Trophoblast cell (in vitro differentiated cells and primary cell): ENCODE measurements around the gene ERVV-1.

Source experiments
- DNase-seq, 2 donors: peaks; one replicate each; pipeline ENCODE4 v3.0.0-alpha.2; 2016
- H2AFZ ChIP-seq: 2 replicates; pipeline ENCODE4 v1.6.1; 2013; ENCODE audit warnings: low read length, moderate library complexity, mild to moderate bottlenecking; ENCODE audit not compliant: insufficient read depth, poor library complexity
- H2AK5ac ChIP-seq: 2 replicates; pipeline ENCODE4 v1.6.1; 2013; ENCODE audit warnings: mild to moderate bottlenecking, low read length
- H2BK120ac ChIP-seq: 2 replicates; pipeline ENCODE4 v1.6.1; 2013; ENCODE audit warnings: low read length, mild to moderate bottlenecking, moderate library complexity; ENCODE audit not compliant: insufficient read depth, poor library complexity
- H2BK12ac ChIP-seq: 2 replicates; pipeline ENCODE4 v1.6.1; 2013; ENCODE audit warnings: mild to moderate bottlenecking, low read length, moderate library complexity
- H2BK5ac ChIP-seq: 2 replicates; pipeline ENCODE4 v1.6.1; 2013; ENCODE audit warnings: low read length, low read depth, moderate library complexity, mild to moderate bottlenecking; ENCODE audit not compliant: poor library complexity
- H3K14ac ChIP-seq: 2 replicates; pipeline ENCODE4 v1.6.1; 2013; ENCODE audit warnings: mild to moderate bottlenecking, low read length
- H3K18ac ChIP-seq: 2 replicates; pipeline ENCODE4 v1.6.1; 2013; ENCODE audit warnings: mild to moderate bottlenecking, low read length
- H3K23ac ChIP-seq: 2 replicates; pipeline ENCODE4 v1.6.1; 2013; ENCODE audit warnings: low read length
- H3K27ac ChIP-seq: 2 replicates; pipeline ENCODE4 v1.5.1; 2013; ENCODE audit warnings: low read depth, mild to moderate bottlenecking, inconsistent platforms, low read length, moderate library complexity
- H3K27me3 ChIP-seq: 2 replicates; pipeline ENCODE4 v1.6.1; 2013; ENCODE audit warnings: inconsistent platforms, mild to moderate bottlenecking, low read length, moderate library complexity; ENCODE audit not compliant: insufficient read depth
- H3K36me3 ChIP-seq, 2 experiments: 1 replicate in 1 of 2; 2 replicates in 1 of 2; pipeline ENCODE4 v1.6.1; 2013; ENCODE audit warnings: low read length in 2 of 2, mild to moderate bottlenecking in 2 of 2, moderate library complexity in 1 of 2; ENCODE audit not compliant: insufficient read depth in 2 of 2, control insufficient read depth in 1 of 2
- H3K4ac ChIP-seq: 2 replicates; pipeline ENCODE4 v1.6.1; 2013; ENCODE audit warnings: low read depth, mild to moderate bottlenecking, low read length, moderate library complexity
- H3K4me1 ChIP-seq, 2 experiments: 1 replicate in 1 of 2; 2 replicates in 1 of 2; pipeline ENCODE4 v1.6.1; 2013; ENCODE audit warnings: low read length in 2 of 2, mild to moderate bottlenecking in 2 of 2, moderate library complexity in 1 of 2; ENCODE audit not compliant: insufficient read depth in 2 of 2, control insufficient read depth in 1 of 2
- H3K4me2 ChIP-seq: 2 replicates; pipeline ENCODE4 v1.6.1; 2013; ENCODE audit warnings: inconsistent platforms, mild to moderate bottlenecking, low read length, moderate library complexity
- H3K4me3 ChIP-seq: 2 replicates; pipeline ENCODE4 v1.5.1; 2013; ENCODE audit warnings: mild to moderate bottlenecking, low read depth, low read length, inconsistent platforms
- H3K79me1 ChIP-seq: one replicate; pipeline ENCODE4 v1.6.1; 2013; ENCODE audit warnings: low read length
- H3K79me2 ChIP-seq: 2 replicates; pipeline ENCODE4 v1.6.1; 2013; ENCODE audit warnings: low read length, mild to moderate bottlenecking; ENCODE audit not compliant: control insufficient read depth, insufficient read depth, poor library complexity
- H3K9ac ChIP-seq: 2 replicates; pipeline ENCODE4 v1.6.1; 2013; ENCODE audit warnings: mild to moderate bottlenecking, low read length
- H3K9me3 ChIP-seq: 2 replicates; pipeline ENCODE4 v1.6.1; 2013; ENCODE audit warnings: low read depth, mild to moderate bottlenecking, control low read depth, inconsistent platforms, low read length; ENCODE audit not compliant: insufficient read depth
- H4K12ac ChIP-seq: 2 replicates; pipeline ENCODE4 v1.6.1; 2013; ENCODE audit warnings: low read depth, mild to moderate bottlenecking, low read length, moderate library complexity
- H4K8ac ChIP-seq: 2 replicates; pipeline ENCODE4 v1.6.1; 2013; ENCODE audit warnings: low read depth, mild to moderate bottlenecking, low read length, moderate library complexity
- H4K91ac ChIP-seq: one replicate; pipeline ENCODE4 v1.6.1; 2013; ENCODE audit warnings: low read depth, mild to moderate bottlenecking, low read length, moderate library complexity
- WGBS: extraction: QIAGEN DNeasy Blood & Tissue Kit; methylation state at CpG from one replicate; pipeline ENCODE4 v1.1.7; 2013; ENCODE audit warnings: missing lambda C conversion rate; ENCODE audit not compliant: insufficient read length, insufficient coverage; ENCODE audit errors: extremely low coverage; 5-methylcytosine and 5-hydroxymethylcytosine counted together

Gene ERVV-1

DNA sequence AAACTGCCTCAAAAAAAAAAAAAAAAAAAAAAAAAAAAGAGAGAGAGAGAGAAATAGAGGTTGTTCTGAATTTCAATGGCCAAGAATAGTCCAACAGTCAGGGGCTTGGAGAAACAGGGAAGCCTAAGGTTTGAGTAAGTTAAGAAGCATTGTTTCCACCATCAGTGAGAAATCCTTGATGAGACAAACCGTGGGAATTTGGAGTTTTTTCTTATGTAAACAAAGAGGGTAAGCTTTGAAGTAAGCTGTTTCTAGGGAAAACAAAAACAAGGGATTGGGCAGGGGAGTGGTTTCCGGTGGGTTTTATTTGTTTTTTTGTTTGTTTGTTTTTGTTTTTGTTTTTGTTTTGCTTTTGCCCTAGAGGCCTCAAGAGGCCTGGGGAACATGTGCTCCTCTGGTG is 11.2 kb upstream of the ERVV-1 start:
- H3K79me1 ChIP-seq = peaks cover 20% of the 10 kb centered on the region
- WGBS = no CpG with 5 or more reads among the region's 2 CpGs
- H3K4me3 ChIP-seq = no peak overlapping the region

DNA sequence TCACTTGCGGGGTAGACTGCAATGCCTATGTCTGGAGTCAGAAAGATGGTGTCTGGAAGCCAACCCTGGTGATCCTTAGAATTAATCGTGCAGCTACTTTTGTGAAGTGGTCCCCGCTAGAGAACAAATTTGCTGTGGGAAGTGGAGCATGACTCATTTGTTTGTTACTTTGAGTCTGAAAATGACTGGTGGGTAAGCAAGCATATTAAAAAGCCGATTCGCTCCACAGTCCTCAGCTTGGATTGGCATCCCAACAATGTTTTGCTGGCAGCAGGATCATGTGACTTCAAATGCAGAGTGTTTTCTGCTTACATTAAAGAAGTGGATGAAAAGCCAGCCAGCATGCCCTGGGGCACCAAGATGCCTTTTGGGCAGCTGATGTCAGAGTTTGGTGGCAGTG is 9.5 kb upstream of the ERVV-1 start:
- H4K12ac ChIP-seq = no peak overlapping the region
- peak in 1 of 2 donors; percentile 32 for DNase-seq
- H3K4me1 ChIP-seq = peaks cover 14 to 29% of the 10 kb centered on the region in 2 experiments
- no peak overlapping the region for H2AK5ac ChIP-seq
- WGBS = no CpG with 5 or more reads among the region's 5 CpGs
- no peaks in the 10 kb centered on the region for H3K36me3 ChIP-seq
- no peak overlapping the region for H3K4ac ChIP-seq
- H3K9me3 ChIP-seq = no peaks in the 10 kb centered on the region
- peak overlapping the region; percentile 39 for H3K27ac ChIP-seq
- no peak overlapping the region for H2AFZ ChIP-seq
- H4K8ac ChIP-seq = no peak overlapping the region
- H3K79me1 ChIP-seq = peaks cover 26% of the 10 kb centered on the region
- H3K4me3 ChIP-seq = no peak overlapping the region
- H4K91ac ChIP-seq = no peak overlapping the region
- H2BK120ac ChIP-seq = no peak overlapping the region
- peak overlapping the region; percentile 51 for H2BK5ac ChIP-seq
- H3K27me3 ChIP-seq = no peaks in the 10 kb centered on the region
- no peak overlapping the region for H3K23ac ChIP-seq
- H3K4me2 ChIP-seq = no peak overlapping the region
- H3K9ac ChIP-seq = no peak overlapping the region
- peak overlapping the region; percentile 93 for H2BK12ac ChIP-seq
- H3K18ac ChIP-seq = no peak overlapping the region
- H3K79me2 ChIP-seq = no peaks in the 10 kb centered on the region
- H3K14ac ChIP-seq = no peak overlapping the region

More for the DNA sequence above, 11.2 kb upstream of the ERVV-1 start:
- no peaks in the 10 kb centered on the region for H3K36me3 ChIP-seq
- H3K27ac ChIP-seq = no peak overlapping the region
- no peak overlapping the region for H3K4me2 ChIP-seq
- no peak overlapping the region for H2AFZ ChIP-seq
- no peak overlapping the region for H3K9ac ChIP-seq
- H3K9me3 ChIP-seq = no peaks in the 10 kb centered on the region
- H3K23ac ChIP-seq = no peak overlapping the region
- H2AK5ac ChIP-seq = no peak overlapping the region
- DNase-seq = peak in 1 of 2 donors; percentile 34
- no peaks in the 10 kb centered on the region for H3K79me2 ChIP-seq
- H3K27me3 ChIP-seq = no peaks in the 10 kb centered on the region
- H3K18ac ChIP-seq = no peak overlapping the region
- H4K12ac ChIP-seq = no peak overlapping the region
- peaks cover 9 to 21% of the 10 kb centered on the region in 2 experiments for H3K4me1 ChIP-seq
- no peak overlapping the region for H4K91ac ChIP-seq
- no peak overlapping the region for H2BK5ac ChIP-seq
- no peak overlapping the region for H2BK120ac ChIP-seq
- no peak overlapping the region for H2BK12ac ChIP-seq
- no peak overlapping the region for H3K4ac ChIP-seq
- no peak overlapping the region for H3K14ac ChIP-seq
- H4K8ac ChIP-seq = no peak overlapping the region

DNA sequence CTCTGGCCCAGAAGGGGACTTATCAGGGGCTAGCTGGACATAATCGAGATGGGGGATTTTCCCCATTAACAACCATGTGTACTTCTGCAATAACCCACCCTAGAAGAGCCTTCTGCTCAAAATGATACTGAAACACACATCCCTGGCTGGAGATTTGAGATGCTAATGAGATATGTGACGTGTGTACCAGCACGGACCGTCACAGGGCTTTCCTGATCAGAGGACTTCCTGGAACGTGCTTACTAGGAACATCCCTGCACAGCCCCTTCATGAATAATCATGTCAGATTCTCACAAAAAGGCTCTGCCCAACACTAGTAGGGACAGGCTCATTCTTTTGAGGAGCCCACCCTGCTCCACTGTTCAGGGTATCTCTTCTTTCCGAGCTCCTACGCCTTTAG is 6.5 kb upstream of the ERVV-1 start:
- no peak overlapping the region for H3K18ac ChIP-seq
- peak overlapping the region; percentile 42 for H3K14ac ChIP-seq
- H3K4me3 ChIP-seq = no peak overlapping the region
- H3K79me1 ChIP-seq = peaks cover 31% of the 10 kb centered on the region
- no peak overlapping the region for H3K23ac ChIP-seq
- H2BK120ac ChIP-seq = peak overlapping the region; percentile 70
- H4K91ac ChIP-seq = peak overlapping the region; percentile 88
- H3K27me3 ChIP-seq = no peaks in the 10 kb centered on the region
- no peak overlapping the region for H2AFZ ChIP-seq
- H3K27ac ChIP-seq = peak overlapping the region; percentile 82
- peak overlapping the region; percentile 72 for H4K12ac ChIP-seq
- DNase-seq = peak; percentile 89 to 91
- peak overlapping the region; percentile 20 for H3K4me2 ChIP-seq
- no CpG with 5 or more reads among the region's 7 CpGs for WGBS
- H2BK12ac ChIP-seq = peak overlapping the region; percentile 81
- no peaks in the 10 kb centered on the region for H3K9me3 ChIP-seq
- H3K36me3 ChIP-seq = no peaks in the 10 kb centered on the region
- H2BK5ac ChIP-seq = peak overlapping the region; percentile 50
- peaks cover 19 to 36% of the 10 kb centered on the region in 2 experiments for H3K4me1 ChIP-seq
- H2AK5ac ChIP-seq = no peak overlapping the region
- peak overlapping the region; percentile 23 for H3K4ac ChIP-seq
- no peaks in the 10 kb centered on the region for H3K79me2 ChIP-seq
- H4K8ac ChIP-seq = peak overlapping the region; percentile 51
- H3K9ac ChIP-seq = no peak overlapping the region

DNA sequence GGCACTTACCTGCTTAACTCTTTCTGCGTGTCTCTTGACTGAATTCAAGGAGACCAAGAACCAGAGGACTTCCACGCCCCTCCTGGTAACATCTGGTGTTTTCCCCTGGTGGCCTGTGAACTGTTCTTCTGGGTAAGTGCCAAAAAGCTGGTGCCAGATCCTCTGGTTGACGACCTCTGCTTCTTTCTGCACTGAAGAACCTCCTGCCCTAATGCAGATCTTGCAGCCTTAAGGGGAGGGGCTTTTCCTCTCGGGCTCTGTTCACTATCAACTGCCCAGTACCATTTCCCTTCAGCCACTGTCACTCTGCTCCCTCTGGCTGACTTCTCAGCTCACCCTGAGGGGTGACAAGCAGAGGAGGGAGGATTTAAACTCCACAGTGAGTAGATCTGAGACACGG is 6.1 kb upstream of the ERVV-1 start:
- peak overlapping the region; percentile 55 for H3K27ac ChIP-seq
- WGBS = no CpG with 5 or more reads among the region's 5 CpGs
- H3K79me2 ChIP-seq = no peaks in the 10 kb centered on the region

More for the DNA sequence above, 6.1 kb upstream of the ERVV-1 start:
- Histone ChIP-seq H3K9me3 (no peaks in the 10 kb centered on the region), H3K14ac (peak overlapping the region; percentile 55), H3K79me1 (peaks cover 31% of the 10 kb centered on the region), H3K18ac (no peak overlapping the region), H2AK5ac (no peak overlapping the region), H3K36me3 (no peaks in the 10 kb centered on the region), H2AFZ (no peak overlapping the region), H3K9ac (no peak overlapping the region), H2BK120ac (peak overlapping the region; percentile 59), H2BK12ac (peak overlapping the region; percentile 81), H3K4ac (no peak overlapping the region), H3K4me3 (no peak overlapping the region), H3K23ac (no peak overlapping the region), H3K4me1 (peaks cover 19 to 36% of the 10 kb centered on the region in 2 experiments), H4K8ac (peak overlapping the region; percentile 21), H3K4me2 (peak overlapping the region; percentile 20), H2BK5ac (peak overlapping the region; percentile 37), H4K12ac (no peak overlapping the region), H4K91ac (peak overlapping the region; percentile 88), H3K27me3 (no peaks in the 10 kb centered on the region)
- peak; percentile 37 to 54 for DNase-seq
